Caco-2 (cell line): ENCODE data around the gene RASL10B. TPM values are rescaled to one million over a fixed set of nuclear protein-coding genes. Genes with fewer than 3 reads are reported as not detected.
"Not testable (repeated sequence)": the region's sequence is repeated elsewhere in the genome, so short reads cannot be mapped to it uniquely, and the experiment has no call there.

Experiments used
- BruUV-seq: library from RNA; stranded (reverse); fragments of 400-500 nt; replicated peaks from 2 replicates; lab custom pipeline; 2021; lab: Mats Ljungman, UMichigan
- CTCF ChIA-PET: fragments of 300-600 bp; sonication (Branson Sonifier 250); formaldehyde crosslinking; loops from one replicate; lab custom pipeline; 2022; ENCODE audit warnings: antibody characterized with exemption; lab: Charles Lee
- POLR2A ChIA-PET: fragments of 300-600 bp; sonication (Branson Sonifier 250); formaldehyde crosslinking; loops from one replicate; lab custom pipeline; 2022; ENCODE audit warnings: antibody characterized with exemption; lab: Charles Lee
- DNase-seq, 2 experiments: peaks; one replicate each; pipeline versions ENCODE4 v3.0.0 to v3.0.0-alpha.2; 2020 to 2022
- H3K27me3 ChIP-seq: replicated peaks from 2 replicates; pipeline ENCODE4 v1.6.0; 2011; ENCODE audit warnings: low read length; ENCODE audit not compliant: control insufficient read depth, insufficient read depth
- H3K36me3 ChIP-seq: 2 replicates; pipeline ENCODE4 v1.5.1; 2011; ENCODE audit warnings: low read length; ENCODE audit not compliant: control insufficient read depth, insufficient read depth
- H3K4me1 ChIP-seq: fragments of 250-450 bp; sonication (Bioruptor Pico); 2 replicates; pipeline ENCODE4 v1.5.1; 2020; ENCODE audit warnings: mild to moderate bottlenecking
- H3K4me3 ChIP-seq: 2 replicates; pipeline ENCODE4 v1.5.1; 2011; ENCODE audit warnings: low read depth, mild to moderate bottlenecking, control low read depth, low read length
- H3K9me3 ChIP-seq: fragments of 250-450 bp; sonication (Bioruptor Pico); 2 replicates; pipeline ENCODE4 v1.5.1; 2020; ENCODE audit warnings: mild to moderate bottlenecking, moderate library complexity
- H3K27ac Mint-ChIP-seq: one replicate; pipeline ENCODE4 v1.8.0; 2022; ENCODE audit warnings: mixed read lengths; ENCODE audit not compliant: unreplicated experiment
- H3K27me3 Mint-ChIP-seq: one replicate; pipeline ENCODE4 v1.8.0; 2022; ENCODE audit warnings: mixed read lengths; ENCODE audit not compliant: insufficient read depth, unreplicated experiment
- H3K36me3 Mint-ChIP-seq: one replicate; pipeline ENCODE4 v1.8.0; 2022; ENCODE audit warnings: mild to moderate bottlenecking, mixed read lengths; ENCODE audit not compliant: insufficient read depth, unreplicated experiment
- H3K4me1 Mint-ChIP-seq: one replicate; pipeline ENCODE4 v1.8.0; 2022; ENCODE audit warnings: low read depth, mixed read lengths; ENCODE audit not compliant: unreplicated experiment
- H3K4me3 Mint-ChIP-seq: one replicate; pipeline ENCODE4 v1.8.0; 2022; ENCODE audit warnings: mild to moderate bottlenecking, moderate library complexity, mixed read lengths; ENCODE audit not compliant: unreplicated experiment
- H3K9me3 Mint-ChIP-seq: one replicate; pipeline ENCODE4 v1.8.0; 2022; ENCODE audit warnings: mixed read lengths; ENCODE audit not compliant: unreplicated experiment
- CTCF ChIP-seq, 2 experiments: fragments of 200-600 bp in 1 of 2; IDR thresholded peaks; 1 replicate in 1 of 2; 2 replicates in 1 of 2; pipeline versions ENCODE4 v1.5.1 to v1.8.0; 2011 to 2022; ENCODE audit warnings: antibody characterized with exemption in 1 of 2, control low read depth in 1 of 2, inconsistent platforms in 1 of 2, low read depth in 1 of 2, low read length in 1 of 2, mild to moderate bottlenecking in 1 of 2, moderate library complexity in 1 of 2; ENCODE audit not compliant: insufficient read depth in 1 of 2, severe bottlenecking in 1 of 2, unreplicated experiment in 1 of 2
- intact Hi-C: fragments of 100-400 bp; cut with micrococcal nuclease; formaldehyde crosslinking; loops from one replicate; pipeline ENCODE4 v1.10.0; 2022; ENCODE audit not compliant: unreplicated experiment
- total RNA-seq: library from RNA; stranded (reverse); gene quantifications from 2 replicates; pipeline ENCODE4 v1.2.3, GENCODE V29; 2022

RASL10B gene
- total RNA-seq, 1 experiment from 2014 or later: 13.3 TPM

DNA sequence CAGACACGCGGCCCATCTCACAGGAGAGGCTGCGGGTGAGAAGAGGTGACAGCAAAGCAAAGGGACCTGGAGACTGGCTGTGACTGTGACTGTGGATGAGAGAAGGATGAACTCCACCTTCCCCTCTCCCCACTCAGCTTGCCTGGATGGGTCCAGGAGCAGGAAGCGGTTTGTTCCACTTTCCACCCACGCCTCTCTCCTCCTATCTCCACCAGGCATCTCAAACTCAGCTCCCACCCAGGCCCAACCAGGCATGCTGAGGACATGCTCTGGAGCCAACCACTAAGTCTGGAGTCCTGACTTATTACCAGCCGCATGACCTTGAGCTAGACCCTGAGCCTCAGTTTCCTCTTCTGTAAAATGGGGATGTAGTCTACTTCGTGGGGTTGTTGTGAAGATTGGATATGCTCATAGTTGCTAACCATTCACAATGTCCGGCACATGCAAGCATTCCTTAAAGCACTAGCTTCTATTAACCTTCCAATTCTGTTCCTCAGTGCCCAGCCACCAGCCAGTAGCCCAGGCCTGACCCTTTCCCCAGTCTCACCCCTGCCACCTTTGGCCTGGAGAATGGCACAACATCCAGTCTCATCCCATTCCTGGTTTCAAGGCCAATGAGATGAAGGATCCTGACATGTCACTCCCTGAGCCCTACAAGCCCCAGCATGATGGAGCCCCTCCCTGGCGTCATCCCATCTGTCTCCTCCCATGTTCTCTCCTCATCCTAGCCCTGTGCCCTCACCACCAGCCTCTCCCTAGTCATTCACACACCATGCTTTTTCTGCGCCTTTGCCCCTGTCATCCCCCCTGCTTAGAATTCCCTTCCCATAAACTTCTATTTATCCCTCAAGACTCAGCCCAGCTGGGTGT is 19.3 kb downstream of the RASL10B start:
- H3K27me3 Mint-ChIP-seq: peaks cover 6% of the 10 kb centered on the region
- H3K4me3 Mint-ChIP-seq: peak overlapping the region; percentile 59
- no peak for TF ChIP-seq CTCF (IDR thresholded peaks at IDR 0.05; ENCODE audit: insufficient read depth in 1 of 2, low read depth in 1 of 2, low read length in 1 of 2, severe bottlenecking in 1 of 2, unreplicated experiment in 1 of 2)
- no peaks in the 10 kb centered on the region for H3K36me3 Mint-ChIP-seq
- H3K9me3 Mint-ChIP-seq: no peaks in the 10 kb centered on the region
- no peaks in the 10 kb centered on the region for H3K36me3 ChIP-seq
- ChIA-PET CTCF (interaction anchor here (1.0 kb wide), 1 partner anchor 13 kb away, joined by 3 read pairs; no protein-coding TSS in a partner anchor), POLR2A (no interaction called here)
- H3K4me3 ChIP-seq: no peak overlapping the region
- intact Hi-C loops: no loop called here
- H3K27me3 ChIP-seq: no peaks in the 10 kb centered on the region
- DNase-seq: no peak
- no peaks in the 10 kb centered on the region for H3K9me3 ChIP-seq
- BruUV-seq: no TSS peak
- H3K27ac Mint-ChIP-seq: no peak overlapping the region
- H3K4me1 Mint-ChIP-seq: peaks cover 6% of the 10 kb centered on the region
- peaks cover 4% of the 10 kb centered on the region; the same call in 1 of the 2 replicates for H3K4me1 ChIP-seq

- H3K4me1 ChIP-seq, H3K4me1 Mint-ChIP-seq, POLR2A ChIA-PET, H3K9me3 ChIP-seq, DNase-seq, BruUV-seq, intact Hi-C loops, CTCF ChIA-PET, H3K9me3 Mint-ChIP-seq, H3K4me3 Mint-ChIP-seq, H3K27ac Mint-ChIP-seq, H3K27me3 Mint-ChIP-seq, H3K36me3 ChIP-seq, H3K27me3 ChIP-seq, H3K4me3 ChIP-seq, H3K36me3 Mint-ChIP-seq: not testable (repeated sequence)
Measured at GRCh38 chr17:35751541-35751940, 20.1 kb downstream of the RASL10B start.

DNA sequence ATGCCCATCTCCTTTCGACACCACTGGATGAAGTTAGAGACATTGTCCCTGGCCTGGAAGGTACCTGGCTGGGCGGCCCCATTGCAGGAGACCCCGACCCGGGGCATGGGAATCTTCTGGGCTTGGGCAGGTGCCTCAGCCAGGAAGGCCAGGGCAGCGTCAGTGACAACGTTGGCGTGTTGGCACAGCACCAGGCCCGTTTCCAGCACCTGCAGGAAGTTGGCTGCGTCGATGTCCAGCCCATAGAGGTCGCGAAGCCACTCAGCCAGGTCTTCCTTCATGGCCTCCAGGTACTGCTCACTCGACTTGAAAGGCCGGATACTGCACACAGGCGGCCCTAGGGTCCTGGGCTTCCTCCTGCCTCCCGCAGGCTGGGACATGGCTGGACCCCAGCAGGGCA is 21.0 kb downstream of the RASL10B start:
- ChIA-PET CTCF (interaction anchor here (1.4 kb wide), 1 partner anchor 12 kb away, joined by 5 read pairs; no protein-coding TSS in a partner anchor), POLR2A (no interaction called here)
- Histone ChIP-seq H3K4me1 (peaks cover 4% of the 10 kb centered on the region; the same call in 1 of the 2 replicates), H3K27me3 (no peaks in the 10 kb centered on the region), H3K4me3 (no peak overlapping the region), H3K36me3 (no peaks in the 10 kb centered on the region), H3K9me3 (no peaks in the 10 kb centered on the region)
- no peaks in the 10 kb centered on the region for H3K36me3 Mint-ChIP-seq
- peaks cover 6% of the 10 kb centered on the region for H3K4me1 Mint-ChIP-seq
- no peak for DNase-seq
- H3K4me3 Mint-ChIP-seq: no peak overlapping the region
- intact Hi-C loops: no loop called here
- no TSS peak for BruUV-seq
- no peak overlapping the region for H3K27ac Mint-ChIP-seq
- H3K9me3 Mint-ChIP-seq: no peaks in the 10 kb centered on the region
- H3K27me3 Mint-ChIP-seq: peaks cover 6% of the 10 kb centered on the region
- no peak for TF ChIP-seq CTCF (IDR thresholded peaks at IDR 0.05; ENCODE audit: insufficient read depth in 1 of 2, low read depth in 1 of 2, low read length in 1 of 2, severe bottlenecking in 1 of 2, unreplicated experiment in 1 of 2)
